HK-2 (cell line): ENCODE results near the gene NGRN.
A peak's percentile ranks its signal among the peaks of the same experiment; 100 is the strongest.

Experiments
- DNase-seq: peaks from one replicate; pipeline ENCODE4 v3.0.0-alpha.2; 2018; ENCODE audit not compliant: unreplicated experiment

NGRN gene, protein sequence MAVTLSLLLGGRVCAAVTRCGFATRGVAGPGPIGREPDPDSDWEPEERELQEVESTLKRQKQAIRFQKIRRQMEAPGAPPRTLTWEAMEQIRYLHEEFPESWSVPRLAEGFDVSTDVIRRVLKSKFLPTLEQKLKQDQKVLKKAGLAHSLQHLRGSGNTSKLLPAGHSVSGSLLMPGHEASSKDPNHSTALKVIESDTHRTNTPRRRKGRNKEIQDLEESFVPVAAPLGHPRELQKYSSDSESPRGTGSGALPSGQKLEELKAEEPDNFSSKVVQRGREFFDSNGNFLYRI

DNA sequence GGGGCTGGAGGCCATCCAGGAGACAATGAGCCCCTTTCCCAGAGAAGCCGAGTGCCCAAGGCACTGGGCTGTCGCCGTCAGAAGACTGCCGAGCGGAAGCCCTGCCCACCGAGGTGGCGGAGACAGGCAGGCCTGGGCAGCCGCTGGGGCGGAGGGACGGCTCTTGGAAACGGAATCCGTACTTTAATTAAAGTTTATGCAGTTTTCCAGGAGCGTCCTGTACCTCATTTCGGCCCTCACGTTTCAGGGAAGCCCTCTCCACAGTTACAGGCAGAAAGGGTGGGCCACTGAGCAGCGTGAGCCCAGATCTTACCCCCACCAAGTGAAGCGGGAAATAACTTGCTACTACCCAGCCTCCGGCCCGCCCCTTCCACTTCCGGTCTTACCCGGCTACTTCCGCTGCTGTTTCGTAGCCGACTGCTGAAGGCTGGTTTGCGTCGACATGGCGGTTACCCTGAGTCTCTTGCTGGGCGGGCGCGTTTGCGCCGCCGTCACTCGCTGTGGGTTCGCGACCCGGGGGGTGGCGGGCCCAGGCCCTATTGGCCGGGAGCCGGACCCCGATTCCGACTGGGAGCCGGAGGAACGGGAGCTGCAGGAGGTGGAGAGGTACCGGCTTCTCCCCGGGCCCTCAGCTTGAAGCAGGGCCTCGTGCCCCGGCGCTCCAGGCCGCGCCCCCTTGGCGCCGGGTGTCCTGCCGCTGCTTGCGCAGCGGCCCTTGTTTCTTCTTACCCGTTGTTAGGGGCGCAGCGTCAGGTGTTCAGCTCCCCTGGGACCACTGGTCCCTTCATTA lies at the start of gene NGRN:
NGRN (plus strand) TSS at position 402 of the 790 bp plus-strand sequence; CDS start at position 443, 41 bp downstream.
- DNase-seq, result peak; percentile 83

DNA sequence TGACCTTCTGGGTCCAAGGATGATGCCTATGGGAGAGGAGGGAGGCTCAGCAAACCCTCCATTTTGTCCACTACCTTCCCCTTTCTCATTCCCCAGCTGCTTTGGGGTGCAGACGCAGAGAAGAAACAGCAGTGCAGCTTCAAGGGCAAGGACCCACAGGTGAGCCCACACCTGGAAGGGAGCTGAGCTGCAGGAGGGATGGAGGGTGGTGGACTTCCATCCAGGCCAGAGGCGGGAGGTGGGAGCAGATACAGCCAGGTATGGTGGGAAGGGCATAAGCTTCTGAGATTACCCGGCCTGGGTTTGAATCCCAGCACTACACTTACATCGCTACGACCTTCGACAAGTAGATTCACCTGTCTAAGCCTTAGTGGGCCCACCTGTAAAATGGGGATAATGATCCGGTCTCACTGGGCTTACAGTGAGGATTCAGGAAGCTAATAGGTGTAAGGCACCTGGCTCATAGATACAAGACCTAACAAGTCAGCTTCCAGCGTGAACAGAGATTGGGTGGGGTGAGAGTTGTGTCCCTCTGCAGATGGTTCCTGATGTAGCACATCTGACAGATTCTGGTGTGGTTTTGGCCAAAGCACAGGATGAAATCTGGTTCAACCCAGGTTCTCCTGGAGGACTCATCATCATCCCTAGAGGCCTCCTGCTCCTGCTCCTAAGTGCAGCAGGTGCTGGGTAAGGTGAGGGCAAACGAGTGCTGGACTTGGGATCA lies 47.6 kb upstream of the NGRN start:
- DNase-seq, result no peak

DNA sequence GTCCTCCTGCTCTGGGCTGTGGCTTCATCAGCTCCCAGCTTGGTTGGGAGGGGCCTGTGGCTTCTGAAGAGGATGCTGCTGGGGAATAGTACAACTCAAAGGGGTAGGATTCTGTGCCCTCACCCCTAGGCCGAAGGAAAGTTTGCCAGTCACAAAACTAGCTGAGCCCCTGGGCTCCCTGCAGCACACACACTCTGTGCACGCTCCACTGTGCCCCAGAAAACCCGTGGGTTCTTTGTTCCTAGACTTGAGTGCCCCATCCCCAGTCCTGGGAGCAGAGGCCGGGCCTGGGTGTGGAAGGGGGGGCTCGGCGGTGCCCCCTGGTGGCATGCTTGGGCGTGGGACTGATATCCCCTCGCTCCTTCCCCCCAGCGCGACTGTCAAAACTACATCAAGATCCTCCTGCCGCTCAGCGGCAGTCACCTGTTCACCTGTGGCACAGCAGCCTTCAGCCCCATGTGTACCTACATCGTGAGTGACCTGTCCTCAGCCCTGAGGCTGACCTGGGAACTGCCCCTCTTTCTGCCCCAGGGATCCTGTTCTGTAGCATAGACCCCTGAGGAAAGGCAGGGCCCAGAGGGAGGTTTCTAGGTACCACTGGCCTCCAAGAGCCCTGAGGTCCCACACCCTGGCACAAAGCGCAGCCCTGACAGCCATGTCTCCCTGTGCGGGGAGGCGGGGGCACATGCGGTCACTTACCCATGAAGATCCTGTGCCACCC lies 45.9 kb upstream of the NGRN start:
- no peak for DNase-seq

DNA sequence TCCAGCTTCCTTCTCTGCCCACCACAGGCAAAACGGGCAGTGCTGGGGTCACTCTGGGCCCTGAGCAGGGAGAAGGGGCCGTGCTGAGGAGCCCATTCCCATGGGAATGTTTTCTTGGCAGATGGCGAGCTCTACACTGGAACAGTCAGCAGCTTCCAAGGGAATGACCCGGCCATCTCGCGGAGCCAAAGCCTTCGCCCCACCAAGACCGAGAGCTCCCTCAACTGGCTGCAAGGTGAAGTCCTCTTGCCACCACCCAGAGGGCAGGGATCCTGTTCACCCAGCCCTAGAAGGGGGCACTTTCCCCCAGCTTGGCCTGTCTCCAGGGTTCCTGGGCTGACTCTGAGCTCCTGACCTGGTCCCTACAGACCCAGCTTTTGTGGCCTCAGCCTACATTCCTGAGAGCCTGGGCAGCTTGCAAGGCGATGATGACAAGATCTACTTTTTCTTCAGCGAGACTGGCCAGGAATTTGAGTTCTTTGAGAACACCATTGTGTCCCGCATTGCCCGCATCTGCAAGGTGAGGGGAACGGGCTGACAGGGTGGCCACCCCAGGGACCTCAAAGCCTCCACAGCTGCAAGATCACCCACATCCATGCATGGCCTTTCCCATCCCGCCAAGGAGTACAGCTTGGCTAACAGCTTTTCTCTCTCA lies 44.1 kb upstream of the NGRN start:
- DNase-seq, result peak; percentile 62

DNA sequence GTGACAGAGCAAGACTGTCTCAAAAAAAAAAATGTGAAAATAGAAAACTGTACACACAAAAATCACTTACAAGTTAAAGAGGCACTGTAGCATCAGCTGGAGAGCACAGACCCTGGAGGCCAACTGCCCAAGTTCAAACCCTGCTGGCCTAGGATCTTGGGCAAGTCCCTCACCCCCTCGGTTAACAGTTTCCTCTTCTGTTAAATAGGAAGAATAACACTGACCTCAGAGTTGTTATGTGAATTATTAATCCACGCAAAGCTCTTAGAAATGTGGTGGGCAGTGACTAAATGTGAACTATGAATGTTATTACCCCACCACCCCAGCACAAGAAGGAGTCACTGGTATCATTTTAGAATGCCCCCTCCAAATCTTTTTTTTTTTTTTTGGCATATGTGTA lies 42.9 kb upstream of the NGRN start:
- DNase-seq, result no peak

DNA sequence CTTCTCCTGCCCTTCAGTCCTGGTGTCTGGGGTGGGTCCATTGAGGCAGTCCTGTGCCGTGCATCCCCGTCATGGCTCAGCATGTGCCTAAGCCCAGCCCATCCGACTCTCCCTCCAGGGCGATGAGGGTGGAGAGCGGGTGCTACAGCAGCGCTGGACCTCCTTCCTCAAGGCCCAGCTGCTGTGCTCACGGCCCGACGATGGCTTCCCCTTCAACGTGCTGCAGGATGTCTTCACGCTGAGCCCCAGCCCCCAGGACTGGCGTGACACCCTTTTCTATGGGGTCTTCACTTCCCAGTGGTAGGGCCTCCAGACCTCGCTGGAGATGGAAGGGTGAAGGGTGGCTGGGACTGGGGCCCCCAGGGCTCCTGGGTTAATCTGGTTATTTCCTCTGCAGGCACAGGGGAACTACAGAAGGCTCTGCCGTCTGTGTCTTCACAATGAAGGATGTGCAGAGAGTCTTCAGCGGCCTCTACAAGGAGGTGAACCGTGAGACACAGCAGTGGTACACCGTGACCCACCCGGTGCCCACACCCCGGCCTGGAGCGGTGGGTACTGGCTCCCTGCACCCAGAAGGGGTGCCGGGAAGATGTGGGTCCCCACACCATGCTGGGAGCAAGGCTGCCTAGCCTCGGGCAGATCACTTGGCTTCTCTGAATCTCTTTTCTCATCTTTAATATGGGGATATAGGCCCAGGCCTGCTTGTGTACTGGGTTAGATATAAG lies 41.9 kb upstream of the NGRN start:
- DNase-seq, result no peak

DNA sequence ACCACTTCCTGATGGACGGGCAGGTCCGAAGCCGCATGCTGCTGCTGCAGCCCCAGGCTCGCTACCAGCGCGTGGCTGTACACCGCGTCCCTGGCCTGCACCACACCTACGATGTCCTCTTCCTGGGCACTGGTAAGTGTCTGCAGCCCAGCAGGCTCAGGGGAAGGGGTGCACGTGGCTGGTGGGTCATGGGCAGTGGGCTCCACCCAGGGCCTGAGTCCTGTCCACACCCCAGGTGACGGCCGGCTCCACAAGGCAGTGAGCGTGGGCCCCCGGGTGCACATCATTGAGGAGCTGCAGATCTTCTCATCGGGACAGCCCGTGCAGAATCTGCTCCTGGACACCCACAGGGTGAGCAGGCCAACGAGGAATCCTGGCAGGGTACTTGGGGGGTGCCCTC lies 40.4 kb upstream of the NGRN start:
- DNase-seq, result no peak

DNA sequence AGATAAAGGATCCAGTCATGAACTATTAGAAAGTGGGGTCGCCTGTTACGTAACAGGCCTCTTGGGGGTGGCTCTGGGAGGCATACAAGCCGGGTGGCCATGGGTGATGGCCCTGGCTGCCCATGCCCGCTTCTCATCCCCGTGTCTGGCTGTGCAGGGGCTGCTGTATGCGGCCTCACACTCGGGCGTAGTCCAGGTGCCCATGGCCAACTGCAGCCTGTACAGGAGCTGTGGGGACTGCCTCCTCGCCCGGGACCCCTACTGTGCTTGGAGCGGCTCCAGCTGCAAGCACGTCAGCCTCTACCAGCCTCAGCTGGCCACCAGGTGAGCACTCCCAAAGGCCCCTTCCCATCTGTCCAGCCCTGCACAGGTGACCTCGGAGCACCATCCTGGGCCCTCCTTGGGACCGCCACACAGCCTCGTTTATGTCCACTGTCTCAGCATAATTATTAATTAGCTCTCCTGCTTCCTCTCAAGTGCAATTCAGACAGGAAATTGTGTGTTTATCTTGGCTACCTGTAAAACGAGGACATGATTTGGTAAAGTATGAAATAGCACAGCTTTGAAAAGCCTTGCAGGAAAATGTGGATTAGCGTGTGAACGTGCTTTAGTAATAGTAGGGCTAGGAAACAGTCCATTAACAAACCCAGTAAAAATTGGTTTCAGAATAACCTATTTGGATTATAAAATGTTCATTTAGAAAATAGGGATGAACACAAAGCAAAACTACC lies 39.8 kb upstream of the NGRN start:
- no peak for DNase-seq

DNA sequence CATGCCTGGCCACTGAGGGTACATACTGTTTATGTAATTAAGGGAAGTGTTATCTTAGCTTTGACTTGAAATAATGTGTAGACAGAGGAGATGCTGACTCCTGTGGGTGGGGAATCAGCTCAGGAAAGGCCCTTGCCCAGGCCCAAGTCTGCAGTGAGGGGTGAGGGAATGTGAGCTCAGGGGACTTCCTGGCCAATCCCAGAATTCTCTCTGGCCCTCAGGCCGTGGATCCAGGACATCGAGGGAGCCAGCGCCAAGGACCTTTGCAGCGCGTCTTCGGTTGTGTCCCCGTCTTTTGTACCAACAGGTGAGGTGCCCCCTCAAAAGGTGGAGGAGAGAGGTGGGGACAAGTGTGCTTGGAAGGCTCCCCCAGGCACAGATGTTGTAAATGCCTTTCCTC lies 38.1 kb upstream of the NGRN start:
- no peak for DNase-seq

DNA sequence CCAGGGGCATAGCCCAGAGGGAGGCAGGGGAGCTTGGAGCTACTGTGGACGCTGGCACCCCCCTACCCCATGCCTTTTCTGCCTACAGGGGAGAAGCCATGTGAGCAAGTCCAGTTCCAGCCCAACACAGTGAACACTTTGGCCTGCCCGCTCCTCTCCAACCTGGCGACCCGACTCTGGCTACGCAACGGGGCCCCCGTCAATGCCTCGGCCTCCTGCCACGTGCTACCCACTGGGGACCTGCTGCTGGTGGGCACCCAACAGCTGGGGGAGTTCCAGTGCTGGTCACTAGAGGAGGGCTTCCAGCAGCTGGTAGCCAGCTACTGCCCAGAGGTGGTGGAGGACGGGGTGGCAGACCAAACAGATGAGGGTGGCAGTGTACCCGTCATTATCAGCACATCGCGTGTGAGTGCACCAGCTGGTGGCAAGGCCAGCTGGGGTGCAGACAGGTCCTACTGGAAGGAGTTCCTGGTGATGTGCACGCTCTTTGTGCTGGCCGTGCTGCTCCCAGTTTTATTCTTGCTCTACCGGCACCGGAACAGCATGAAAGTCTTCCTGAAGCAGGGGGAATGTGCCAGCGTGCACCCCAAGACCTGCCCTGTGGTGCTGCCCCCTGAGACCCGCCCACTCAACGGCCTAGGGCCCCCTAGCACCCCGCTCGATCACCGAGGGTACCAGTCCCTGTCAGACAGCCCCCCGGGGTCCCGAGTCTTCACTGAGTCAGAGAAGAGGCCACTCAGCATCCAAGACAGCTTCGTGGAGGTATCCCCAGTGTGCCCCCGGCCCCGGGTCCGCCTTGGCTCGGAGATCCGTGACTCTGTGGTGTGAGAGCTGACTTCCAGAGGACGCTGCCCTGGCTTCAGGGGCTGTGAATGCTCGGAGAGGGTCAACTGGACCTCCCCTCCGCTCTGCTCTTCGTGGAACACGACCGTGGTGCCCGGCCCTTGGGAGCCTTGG lies 37.4 kb upstream of the NGRN start:
- DNase-seq, result no peak

DNA sequence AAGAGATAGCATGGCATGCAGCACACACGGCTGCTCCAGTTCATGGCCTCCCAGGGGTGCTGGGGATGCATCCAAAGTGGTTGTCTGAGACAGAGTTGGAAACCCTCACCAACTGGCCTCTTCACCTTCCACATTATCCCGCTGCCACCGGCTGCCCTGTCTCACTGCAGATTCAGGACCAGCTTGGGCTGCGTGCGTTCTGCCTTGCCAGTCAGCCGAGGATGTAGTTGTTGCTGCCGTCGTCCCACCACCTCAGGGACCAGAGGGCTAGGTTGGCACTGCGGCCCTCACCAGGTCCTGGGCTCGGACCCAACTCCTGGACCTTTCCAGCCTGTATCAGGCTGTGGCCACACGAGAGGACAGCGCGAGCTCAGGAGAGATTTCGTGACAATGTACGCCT lies 36.5 kb upstream of the NGRN start:
- DNase-seq, result no peak

DNA sequence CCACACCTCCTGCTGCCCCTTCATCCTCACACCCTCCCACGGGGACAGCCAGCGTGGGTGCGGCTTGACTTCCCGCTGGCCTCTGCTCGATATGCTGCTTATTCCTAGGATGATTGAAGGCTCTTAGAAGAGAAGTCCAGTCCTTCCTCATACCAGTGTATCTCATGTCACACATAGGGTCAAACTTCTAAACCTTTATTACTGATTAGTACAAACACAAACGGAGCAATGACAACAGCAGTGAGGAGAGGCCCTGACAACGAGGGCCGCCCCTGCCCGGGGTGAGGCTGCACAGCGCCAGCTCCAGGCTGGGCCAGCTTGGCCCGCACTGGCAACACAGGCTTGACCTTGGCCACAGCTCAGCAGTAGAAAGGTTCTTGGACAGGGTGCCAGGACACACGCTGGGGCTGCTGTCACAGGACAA lies 35.4 kb upstream of the NGRN start:
- no peak for DNase-seq

DNA sequence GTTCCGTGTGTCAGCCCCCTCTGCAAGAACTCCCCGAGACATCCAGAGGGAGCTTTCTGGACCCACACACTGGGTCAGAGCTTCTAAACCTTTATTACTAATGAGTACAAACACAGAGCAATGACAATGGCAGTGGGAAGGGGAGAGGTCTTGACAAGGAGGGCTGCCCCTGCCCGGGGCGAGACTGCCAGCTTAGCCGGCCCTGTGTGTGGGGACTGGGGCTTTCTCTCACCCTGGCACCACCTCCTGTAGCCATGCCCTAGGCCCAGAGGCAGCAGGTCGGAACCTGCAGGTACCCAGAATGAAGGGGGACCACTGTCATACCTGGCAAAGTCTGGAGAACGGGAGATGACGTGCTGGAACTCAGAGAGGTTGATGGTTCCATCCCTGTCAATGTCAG lies 34.9 kb upstream of the NGRN start:
- DNase-seq, result no peak

DNA sequence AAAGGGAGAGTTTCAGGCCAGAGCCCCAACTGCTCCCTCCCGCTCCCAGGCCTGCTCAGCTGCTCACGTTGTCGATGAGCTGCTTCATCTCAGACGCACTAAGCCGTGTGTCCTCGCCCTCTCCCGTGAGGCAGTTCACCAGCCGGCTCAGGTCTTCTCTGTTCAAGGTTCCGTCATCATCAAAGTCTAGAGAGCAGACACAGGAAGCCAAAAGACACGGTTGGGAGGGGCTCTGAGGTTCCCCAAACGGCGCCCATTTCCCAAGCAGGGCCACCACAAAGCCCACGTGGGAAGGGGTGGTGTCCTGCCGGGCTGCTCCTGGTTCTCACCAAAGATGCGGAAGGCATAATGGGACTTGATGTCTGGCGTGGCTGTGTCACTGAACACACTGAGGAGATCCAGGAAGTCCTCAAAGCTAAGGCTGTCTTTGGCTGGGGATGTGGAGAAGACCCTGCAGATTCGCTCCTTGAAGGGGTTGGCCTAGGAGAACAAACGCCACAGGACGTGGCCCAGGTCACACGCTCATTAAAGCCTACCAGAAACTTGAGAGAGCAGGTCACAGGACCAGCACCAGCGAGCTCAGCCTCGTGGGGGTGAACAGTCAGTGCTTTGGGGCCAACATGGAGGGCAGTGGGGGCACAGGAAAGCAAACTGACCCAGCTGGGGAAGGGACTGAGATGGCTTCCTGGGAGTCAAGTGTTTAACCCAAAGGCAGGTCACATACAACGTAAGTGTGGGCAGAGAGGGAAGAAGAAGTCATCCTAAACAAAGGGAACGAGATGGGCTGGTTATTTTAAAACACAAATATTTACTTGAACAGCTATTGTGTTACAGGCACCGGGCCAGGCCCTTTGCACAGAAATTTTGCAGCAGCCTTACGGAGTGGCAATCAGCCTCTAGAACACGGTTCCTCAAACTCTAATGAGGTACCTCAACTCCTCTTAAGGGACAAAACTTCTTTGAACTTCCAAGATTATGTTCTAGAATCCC lies 34.1 kb upstream of the NGRN start:
- DNase-seq, result no peak

DNA sequence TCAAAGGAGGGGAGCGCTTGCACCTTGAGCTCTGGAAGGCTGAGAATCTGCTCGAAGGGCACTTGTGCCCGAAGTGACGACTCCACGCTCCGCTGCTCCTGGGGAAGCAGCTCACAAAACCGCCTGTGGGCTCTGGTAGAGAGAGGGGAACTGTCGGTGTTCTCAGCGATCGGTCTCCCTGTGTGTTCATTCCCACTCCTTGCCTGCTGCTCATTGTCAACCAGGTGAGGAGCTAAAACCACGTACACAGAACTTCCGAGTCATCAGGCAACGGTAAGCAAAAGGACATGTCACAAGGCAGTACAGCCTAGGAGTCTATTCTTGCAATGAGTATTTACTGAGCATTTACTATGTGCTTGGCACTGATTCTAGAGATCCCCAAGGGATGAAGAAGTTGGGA lies 33.3 kb upstream of the NGRN start:
- no peak for DNase-seq

DNA sequence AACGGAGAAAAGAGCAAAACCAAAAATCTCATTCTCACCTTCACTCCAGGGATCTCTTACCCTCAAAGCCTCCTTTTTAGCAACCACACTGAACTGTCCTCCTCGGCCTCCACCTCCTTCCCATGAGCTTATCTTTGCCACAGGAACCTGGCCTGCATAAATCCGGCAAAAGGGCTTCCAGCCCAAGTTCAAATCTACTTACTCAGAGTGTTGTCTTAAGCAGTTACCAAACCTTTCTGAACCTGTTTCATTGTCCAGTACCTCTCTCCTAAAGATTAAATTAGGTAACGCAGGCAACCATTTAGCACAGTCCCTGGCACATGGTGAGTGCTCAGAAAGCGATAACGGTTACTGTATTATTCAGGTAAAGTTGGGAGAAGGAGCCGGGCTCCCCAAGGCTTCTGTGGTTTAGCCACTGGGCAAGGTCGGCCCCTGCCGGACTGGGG lies 32.5 kb upstream of the NGRN start:
- no peak for DNase-seq

DNA sequence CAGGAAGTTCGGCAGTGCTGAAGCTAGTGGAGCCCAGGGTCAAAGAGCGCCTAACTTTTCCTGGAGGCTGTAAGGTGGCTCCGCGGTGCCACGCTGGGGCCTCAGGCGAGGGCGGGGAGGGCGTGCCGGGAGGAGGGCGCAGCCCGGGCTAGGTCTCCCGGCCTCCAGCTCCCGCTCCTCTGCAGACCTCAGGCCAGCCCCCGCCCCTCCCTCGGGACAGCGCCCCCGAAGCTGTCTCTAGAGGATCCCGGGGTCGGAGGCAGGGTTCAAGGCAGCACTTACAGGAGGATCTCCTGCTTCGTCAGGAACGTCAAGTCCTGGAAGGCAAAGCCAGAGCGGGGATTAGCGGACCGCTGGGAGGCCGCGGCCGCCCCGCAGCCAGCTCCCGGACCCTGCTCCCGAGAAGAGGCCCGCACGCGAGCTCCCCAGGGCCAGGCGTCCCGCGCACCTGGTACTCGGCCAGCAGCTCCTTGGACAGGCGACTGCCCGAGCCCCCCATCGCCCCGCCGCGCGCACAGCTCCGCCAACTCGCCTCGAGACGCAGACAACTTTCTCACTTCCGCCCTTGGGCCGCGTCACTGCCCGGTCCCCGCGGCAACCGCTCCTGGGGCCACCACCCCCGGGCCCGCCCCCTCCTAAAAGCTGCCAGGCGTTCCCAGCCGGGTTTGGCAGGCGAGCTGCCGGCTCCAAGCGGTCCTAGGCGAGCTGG lies 31.9 kb upstream of the NGRN start, which contains the start of gene CIB1:
CIB1 (minus strand) TSS at position 555 of the 709 bp plus-strand sequence; CDS start at position 499, 56 bp downstream.
- DNase-seq, result peak; percentile 94
